GM12872 (cell line): Measurements from ENCODE around the gene PPM1B.

Source experiments
- CTCF ChIP-seq: IDR thresholded peaks from 3 replicates; pipeline ENCODE4 v1.5.1; 2011; ENCODE audit warnings: low read depth, mild to moderate bottlenecking, low read length, moderate library complexity; ENCODE audit not compliant: insufficient read depth

Gene PPM1B

DNA sequence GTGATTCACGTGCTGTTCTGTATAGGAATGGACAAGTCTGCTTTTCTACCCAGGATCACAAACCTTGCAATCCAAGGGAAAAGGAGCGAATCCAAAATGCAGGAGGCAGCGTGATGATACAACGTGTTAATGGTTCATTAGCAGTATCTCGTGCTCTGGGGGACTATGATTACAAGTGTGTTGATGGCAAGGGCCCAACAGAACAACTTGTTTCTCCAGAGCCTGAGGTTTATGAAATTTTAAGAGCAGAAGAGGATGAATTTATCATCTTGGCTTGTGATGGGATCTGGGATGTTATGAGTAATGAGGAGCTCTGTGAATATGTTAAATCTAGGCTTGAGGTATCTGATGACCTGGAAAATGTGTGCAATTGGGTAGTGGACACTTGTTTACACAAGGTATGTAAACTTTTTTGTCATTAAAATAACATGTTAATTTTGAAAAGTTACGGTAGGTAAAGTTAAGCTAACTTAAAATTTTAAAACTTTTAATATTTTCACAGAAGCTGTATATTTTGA is 33.0 kb downstream of the PPM1B start:
- no peak for TF ChIP-seq CTCF

GRCh38 chr2:44203542-44203941 is 34.9 kb downstream of the PPM1B start:
- no peak for TF ChIP-seq CTCF

DNA sequence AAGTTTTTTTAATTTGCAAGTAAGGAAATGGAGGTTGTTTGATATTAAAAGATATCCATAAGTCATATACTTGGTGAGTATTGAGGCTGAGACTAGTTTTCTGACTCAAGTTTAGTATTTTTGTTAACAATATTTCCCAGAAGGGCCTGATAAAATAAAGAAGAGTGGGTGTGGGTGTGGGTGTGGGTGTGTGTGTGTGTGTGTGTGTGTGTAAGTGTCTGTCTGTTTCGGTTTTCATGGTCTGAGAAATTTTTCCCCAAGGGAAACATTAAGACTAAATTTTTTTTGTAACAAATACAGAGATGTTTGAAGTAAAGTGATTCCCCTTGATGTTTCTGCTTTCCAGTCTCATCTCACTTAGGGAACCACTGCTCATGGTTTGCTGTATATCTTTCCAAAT is 36.5 kb downstream of the PPM1B start:
- TF ChIP-seq CTCF, result no peak

- no peak for TF ChIP-seq CTCF
These were observed 38.4 kb downstream of the PPM1B start for GRCh38 chr2:44207102-44207501.

- no peak for TF ChIP-seq CTCF
These were observed 41.7 kb downstream of the PPM1B start for GRCh38 chr2:44210362-44210761.

DNA sequence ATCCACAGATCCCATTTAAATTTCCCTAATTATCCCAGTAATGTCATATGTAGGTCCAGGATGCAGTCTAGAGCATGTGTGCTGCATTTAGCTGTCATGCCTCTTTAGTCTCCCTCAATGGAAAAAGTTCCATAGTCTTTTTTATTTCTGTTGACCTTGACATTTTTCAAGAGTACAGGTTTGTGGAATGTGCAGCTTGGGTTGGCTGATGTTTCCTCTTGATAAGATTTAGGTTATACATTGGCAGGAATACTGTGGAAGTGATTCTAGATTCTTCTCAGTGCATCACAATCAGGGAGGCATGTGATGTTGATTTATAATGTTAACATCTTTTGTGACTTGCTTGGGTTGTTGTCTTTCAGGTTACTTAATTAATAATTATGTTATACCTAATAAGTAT is 42.5 kb downstream of the PPM1B start:
- no peak for TF ChIP-seq CTCF

GRCh38 chr2:44212302-44212701 is 43.6 kb downstream of the PPM1B start:
- TF ChIP-seq CTCF, result no peak

DNA sequence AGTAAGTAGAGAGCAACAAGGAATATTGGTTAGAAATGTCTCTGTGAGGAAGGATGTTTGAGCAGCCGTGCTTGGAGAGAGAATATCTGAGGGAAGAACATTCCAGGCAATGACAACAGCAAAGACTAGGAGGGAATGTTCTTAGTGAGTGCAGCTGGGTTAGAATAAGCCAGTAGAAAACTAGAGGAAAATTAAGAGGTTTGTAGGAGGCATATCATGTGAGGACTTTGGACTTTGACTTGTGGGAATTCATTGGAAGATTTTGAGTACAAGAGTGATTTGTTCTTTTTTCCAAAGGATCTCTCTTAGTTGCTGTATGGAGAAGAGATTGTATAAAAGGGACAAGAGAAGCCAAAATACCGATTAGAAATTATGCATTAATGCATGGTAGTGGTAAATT is 47.2 kb downstream of the PPM1B start:
- no peak for TF ChIP-seq CTCF
